NCI-H345 (cell line): ENCODE measurements around the gene TMOD1.
"Not testable (repeated sequence)": the region's sequence is repeated elsewhere in the genome, so short reads cannot be mapped to it uniquely, and the experiment has no call there.

ENCODE experiments used
- DNase-seq: peaks from one replicate; lab custom pipeline; 2025; lab: John Stamatoyannopoulos, UW

The TMOD1 gene

DNA sequence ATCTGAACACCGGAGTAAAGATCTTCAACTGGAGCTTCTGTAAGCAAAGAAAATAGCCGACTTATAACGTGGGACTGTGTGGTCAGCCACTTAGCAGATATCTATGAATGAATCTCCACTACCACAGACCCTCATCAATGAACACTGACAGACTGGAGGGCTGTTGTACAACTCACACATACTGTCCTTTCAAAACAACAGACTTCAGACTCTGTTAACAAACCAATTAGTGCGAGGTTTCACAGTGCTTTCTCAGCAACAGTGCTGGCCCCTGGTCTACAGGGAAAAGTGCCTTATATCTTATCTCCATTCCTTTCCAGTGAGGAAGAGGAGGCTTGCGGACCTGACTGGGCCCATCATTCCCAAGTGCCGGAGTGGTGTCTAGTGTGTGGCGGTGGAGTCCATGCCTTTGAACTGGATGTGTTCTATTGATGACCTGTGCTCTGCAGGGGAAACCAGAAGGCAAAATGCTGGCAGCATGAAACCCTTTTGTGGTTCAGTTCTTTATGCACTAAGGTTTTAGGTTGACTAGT, 97.9 kb downstream of the TMOD1 start:
- DNase-seq, result no peak

DNA sequence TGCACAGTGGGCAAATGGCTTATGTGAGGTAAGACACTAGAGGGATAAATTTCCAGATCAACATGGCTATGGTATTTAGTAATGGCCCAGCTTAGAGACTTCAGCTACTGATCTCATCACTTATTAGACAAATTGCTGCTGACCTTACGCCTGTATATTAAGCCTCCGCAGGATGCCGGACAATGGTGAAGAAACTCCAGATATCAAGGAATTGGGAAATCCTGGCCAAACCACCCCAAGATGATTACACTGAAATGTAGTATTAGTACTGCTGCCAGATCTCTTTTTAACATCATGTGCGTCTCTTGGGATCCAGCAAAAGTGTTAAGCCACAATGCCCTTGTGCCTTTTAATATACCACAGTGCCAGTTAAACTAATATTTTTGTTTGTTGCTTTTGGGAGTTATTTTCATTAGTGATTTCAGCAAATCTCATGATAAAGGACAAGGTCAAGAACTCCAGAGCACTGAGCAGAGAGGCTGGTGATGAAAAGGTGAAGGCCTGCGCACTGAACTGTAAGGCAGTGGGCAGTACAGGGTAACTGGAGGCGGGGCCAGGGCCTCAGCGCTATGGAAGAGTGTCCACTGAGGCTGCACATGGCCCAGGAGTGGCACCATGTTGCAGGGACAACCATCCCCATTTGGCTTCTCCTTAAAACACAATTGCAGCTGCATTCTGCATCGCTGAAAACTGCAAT, 99.2 kb downstream of the TMOD1 start:
- no peak for DNase-seq

GRCh38 chr9:97601228-97601898, 99.9 kb downstream of the TMOD1 start:
- no peak for DNase-seq

DNA sequence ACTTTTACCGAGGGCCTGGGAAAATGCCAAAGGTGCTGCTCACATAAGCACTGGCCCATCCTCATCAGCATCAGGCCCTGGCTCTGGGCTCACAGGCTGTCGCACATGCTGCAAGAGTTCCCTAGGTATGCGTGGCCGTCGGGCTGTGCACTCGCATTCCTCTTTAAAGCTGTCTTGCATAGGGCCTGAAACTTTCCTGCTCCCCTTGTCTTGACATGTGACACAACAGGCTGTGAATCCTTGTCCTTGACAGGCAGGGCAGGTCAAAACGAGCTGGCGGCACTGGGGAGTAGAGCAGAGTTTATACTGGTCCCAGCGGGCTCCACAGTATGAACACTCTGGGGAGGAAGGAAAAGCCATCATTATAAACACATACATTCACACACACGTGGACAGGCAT, 101.0 kb downstream of the TMOD1 start:
- DNase-seq, result no peak

GRCh38 chr9:97604901-97605645, 103.6 kb downstream of the TMOD1 start:
- DNase-seq, result no peak

- DNase-seq, result peak; percentile 52
Measured at GRCh38 chr9:97615439-97616072, 114.1 kb downstream of the TMOD1 start.

DNA sequence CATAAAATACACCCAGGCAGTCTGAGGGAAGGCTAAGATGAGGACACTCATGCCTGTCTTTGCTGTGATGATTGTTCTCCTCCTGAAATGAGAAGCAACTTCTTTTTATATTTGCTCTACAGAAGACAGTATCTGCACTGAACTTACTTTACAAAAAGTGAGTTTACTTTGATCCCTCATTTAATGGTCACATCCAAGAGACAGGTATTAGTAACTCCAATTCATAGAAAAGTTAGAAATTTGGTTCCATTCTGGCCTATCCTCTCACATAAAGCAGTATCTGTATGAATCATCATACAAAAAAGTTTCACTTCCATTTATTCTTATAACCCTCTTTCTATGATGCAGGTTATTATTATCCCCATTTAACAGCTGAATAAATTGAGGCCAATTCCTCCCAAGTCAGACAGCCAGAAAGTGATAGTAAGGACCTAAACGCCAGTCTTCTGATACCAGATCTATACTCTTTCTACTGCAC, 116.5 kb downstream of the TMOD1 start:
- DNase-seq, result no peak

DNA sequence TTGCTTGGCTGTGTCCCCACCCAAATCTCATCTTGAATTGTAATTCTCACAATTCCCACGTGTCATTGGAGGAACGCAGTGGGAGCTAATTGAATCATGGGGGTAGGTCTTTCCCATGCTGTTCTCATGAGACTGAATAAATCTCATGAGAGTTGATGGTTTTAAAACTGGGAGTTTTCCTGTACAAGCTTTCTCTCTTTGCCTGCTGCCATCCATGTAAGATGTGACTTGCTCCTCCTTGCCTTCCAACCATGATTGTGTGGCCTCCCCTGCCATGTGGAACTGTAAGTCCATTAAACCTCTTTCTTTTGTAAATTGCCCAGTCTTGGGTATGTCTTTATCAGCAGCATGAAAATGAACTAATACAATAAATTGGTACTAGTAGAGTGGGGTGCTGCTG, 118.6 kb downstream of the TMOD1 start:
- not testable (repeated sequence) for DNase-seq

DNA sequence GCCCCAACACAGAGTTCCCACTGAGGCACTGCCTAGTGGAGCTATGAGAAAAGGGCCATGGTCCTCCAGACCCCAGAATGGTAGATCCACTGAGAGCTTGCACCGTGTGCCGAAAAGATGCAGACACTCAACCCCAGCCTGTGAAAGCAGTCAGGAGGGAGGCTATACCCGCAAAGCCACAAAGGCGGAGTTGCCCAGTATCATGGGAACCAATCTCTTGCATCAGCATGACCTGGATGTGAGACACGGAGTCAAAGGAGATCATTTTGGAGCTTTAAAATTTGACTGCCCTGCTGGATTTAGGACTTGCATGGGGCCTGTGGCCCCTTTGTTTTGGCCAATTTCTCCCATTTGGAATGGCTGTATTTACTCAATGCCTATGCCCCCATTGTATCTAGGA, 121.0 kb downstream of the TMOD1 start:
- not testable (repeated sequence) for DNase-seq

DNA sequence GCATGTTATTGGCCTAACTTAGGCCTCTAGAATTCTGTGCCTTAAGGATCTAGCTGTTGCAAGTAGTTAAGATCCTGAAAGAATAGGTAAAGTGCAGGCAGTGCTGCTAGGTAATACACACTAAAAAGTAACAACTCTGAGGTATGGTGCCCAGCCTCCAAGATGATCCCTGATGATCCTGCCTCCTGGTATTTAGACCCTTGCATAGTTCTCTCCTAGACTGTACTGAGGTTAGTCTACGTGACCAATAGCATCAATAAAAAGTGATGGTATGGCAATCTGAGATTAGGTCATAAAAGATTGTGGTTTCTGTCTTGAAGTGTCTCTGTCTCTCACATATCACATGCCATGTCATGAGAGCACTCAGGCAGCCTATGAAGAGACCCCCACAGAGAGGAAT, 122.5 kb downstream of the TMOD1 start:
- DNase-seq, result no peak

- DNase-seq, result no peak
Measured at GRCh38 chr9:97625620-97626019, 124.2 kb downstream of the TMOD1 start.

DNA sequence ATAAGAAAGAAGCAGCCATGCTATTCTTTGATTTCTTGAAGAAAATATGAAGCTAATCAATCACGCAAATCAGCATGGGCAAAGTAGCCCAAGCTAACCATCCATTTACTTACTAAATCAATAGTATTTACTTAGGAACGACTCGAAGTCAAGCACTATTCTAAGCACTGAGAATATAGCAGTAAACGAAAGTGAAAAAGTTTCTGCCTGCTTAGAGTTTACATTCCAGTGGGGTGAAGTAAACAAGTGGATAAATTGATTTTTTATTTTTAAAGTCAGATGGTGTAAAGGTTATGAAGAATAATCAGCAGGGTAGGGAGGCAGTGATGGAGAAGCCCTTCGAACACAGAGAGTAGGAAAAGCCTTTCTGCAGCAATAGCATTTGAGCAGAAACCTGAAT, 126.2 kb downstream of the TMOD1 start:
- DNase-seq, result no peak

GRCh38 chr9:97628668-97629067, 127.2 kb downstream of the TMOD1 start:
- DNase-seq, result peak; percentile 26

DNA sequence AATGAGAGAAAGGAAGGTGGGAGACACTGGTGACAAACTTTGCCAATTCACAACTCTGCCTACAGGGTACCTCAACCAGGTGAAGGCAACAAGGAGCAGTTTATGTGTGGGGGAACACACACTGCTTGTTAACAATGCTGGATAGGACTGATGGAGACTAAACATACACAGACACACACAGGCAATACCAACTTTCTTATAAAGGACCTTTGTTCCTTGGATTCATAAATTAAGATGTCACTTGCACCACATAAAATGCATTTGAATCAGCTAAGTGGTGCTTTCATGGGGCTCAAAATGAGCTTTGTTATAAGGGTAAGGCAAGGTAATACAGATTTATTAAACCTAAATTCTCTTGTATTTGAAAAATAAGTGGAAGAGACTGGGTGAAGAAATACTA, 127.7 kb downstream of the TMOD1 start:
- DNase-seq, result no peak

GRCh38 chr9:97630591-97630990, 129.1 kb downstream of the TMOD1 start:
- DNase-seq, result no peak

GRCh38 chr9:97632248-97632984, 130.9 kb downstream of the TMOD1 start:
- peak; percentile 65 for DNase-seq

- peak; percentile 98 for DNase-seq
Measured at GRCh38 chr9:97632985-97633858, 131.8 kb downstream of the TMOD1 start, which contains the start of the genes NCBP1 and TSTD2. Gene NCBP1, plus strand, starts transcription at chr9:97633821. Its CDS starts 61 bp downstream, at chr9:97633882. Gene TSTD2, minus strand, starts transcription at chr9:97633368. Its CDS starts 5,806 bp downstream, at chr9:97627562.

DNA sequence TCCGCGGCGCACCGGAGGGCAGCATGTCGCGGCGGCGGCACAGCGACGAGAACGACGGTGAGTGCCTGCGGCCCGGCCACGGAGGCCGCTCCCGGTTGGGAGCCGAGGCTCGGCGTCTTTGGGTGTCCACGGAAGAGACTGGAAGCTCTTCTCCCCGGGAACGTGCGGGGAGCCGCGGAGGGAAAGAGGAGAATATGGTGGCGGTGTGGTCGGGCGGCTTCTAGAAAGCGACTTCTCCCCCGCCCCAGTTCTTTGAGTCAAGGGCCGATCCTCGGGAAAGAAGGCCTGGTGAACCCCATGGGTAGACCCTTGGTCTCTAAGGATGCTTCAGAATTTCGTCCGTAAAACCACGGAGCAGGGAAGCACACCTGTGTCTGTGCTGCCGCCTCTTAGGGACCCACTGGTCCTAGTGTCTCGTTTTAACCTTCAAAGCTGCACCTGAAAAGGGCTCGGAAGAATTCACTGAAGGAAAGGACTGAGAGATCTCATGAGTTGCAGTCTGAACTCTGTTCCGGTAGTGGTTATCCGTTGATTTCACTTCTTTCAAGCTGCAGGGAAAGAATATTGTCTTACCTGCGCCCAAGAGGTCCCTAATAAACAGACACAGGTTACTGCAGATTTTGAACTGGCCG, 132.5 kb downstream of the TMOD1 start:
- no peak for DNase-seq

- no peak for DNase-seq
Measured at GRCh38 chr9:97635026-97635425, 133.6 kb downstream of the TMOD1 start.

GRCh38 chr9:97636903-97637302, 135.4 kb downstream of the TMOD1 start:
- no peak for DNase-seq
